Measurements from ENCODE around the gene ZNF630.
"Not testable (repeated sequence)": the region's sequence is repeated elsewhere in the genome, so short reads cannot be mapped to it uniquely, and the experiment has no call there.

ZNF630 gene

GRCh38 chrX:48028091-48028490 is 43.3 kb downstream of the ZNF630 start:
- no peak for DNase-seq (ENCODE audit: low spot score)

GRCh38 chrX:48027545-48027944 is 43.9 kb downstream of the ZNF630 start:
- DNase-seq (ENCODE audit: low spot score) = not testable (repeated sequence)

- DNase-seq (ENCODE audit: low spot score) = peak; percentile 77
These were observed 45.9 kb downstream of the ZNF630 start for GRCh38 chrX:48025561-48025960.

- no peak for DNase-seq (ENCODE audit: low spot score)
These were observed 48.7 kb downstream of the ZNF630 start for GRCh38 chrX:48022738-48023137.

- DNase-seq (ENCODE audit: low spot score) = no peak
These were observed 49.3 kb downstream of the ZNF630 start for GRCh38 chrX:48022100-48022499.

GRCh38 chrX:48021026-48021900 is 50.2 kb downstream of the ZNF630 start:
- peak; percentile 75 for DNase-seq (ENCODE audit: low spot score)

- DNase-seq (ENCODE audit: low spot score) = not testable (repeated sequence)
These were observed 51.0 kb downstream of the ZNF630 start for GRCh38 chrX:48020472-48020871.

- DNase-seq (ENCODE audit: low spot score) = not testable (repeated sequence)
These were observed 51.5 kb downstream of the ZNF630 start for GRCh38 chrX:48019892-48020291.

- not testable (repeated sequence) for DNase-seq (ENCODE audit: low spot score)
These were observed 54.7 kb downstream of the ZNF630 start for GRCh38 chrX:48016583-48017310.

- not testable (repeated sequence) for DNase-seq (ENCODE audit: low spot score)
These were observed 61.9 kb downstream of the ZNF630 start for GRCh38 chrX:48009445-48009960.
